ENCODE data around the gene PPFIA4. TPM values are rescaled to one million over a fixed set of nuclear protein-coding genes. Genes with fewer than 3 reads are reported as not detected.

Gene PPFIA4
- total and polyA plus RNA-seq, 8 donors = 0.29 to 2.2 (median 0.89) TPM; not detected in 1

DNA sequence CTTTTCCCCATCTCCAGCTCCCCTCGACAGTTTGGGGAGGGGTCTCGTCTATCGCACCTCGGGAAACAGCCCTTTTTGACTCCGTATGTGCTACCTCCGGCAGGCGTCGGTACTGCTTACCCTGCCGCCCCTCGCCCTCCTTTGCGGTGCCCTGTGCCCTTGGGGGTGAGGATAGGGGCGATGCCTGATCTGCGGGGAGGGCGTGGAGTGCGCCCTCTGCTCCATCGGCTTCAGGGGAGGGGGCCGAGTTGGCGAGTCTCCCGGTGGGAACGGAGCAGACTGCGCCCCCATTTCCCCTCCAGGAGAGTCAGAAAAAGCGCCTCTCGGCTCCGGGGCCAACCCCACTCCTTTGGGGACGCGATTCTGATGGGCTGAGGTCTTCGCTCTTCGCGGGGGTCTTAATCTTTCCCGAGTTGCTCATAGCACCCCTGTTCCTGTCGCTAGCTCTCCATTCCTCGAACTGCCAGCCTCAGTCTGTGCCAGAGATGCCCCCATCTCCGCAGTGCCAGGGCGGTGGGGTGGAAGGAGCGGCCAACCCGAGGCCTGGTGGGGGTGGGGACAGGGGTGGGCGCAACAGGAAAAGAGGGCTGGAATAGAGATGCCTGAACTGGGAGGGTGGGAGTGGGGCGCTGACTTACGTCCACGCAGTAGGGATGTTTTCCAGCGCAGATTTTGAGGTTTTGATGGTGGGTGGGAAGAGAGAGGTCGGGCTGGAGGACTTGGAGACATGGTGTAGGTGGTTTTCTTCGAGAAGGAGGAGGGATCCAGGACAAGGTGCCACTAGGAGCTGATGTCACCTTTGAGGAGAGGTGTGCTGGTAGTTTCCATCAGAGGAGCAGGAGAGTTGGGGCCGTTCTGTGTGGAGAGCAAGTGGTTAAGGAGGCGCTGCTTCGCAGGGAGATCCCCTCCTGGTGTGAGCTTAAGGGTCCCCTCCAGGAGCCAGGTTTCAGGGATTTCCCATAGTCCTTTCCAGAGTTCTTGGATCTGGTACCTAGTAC is 674 bp downstream of the PPFIA4 start:
- H3K27me3 ChIP-seq = peaks cover 0 to 20% (median 10%) of the 10 kb centered on the region in 3 donors
- H3K4me1 ChIP-seq = peaks cover 12 to 37% (median 21%) of the 10 kb centered on the region in 4 donors
- peak; percentile 24 to 46 for DNase-seq
- peaks cover 20 to 26% (median 25%) of the 10 kb centered on the region in 4 donors for H3K36me3 ChIP-seq
- TF ChIP-seq POLR2AphosphoS5 (IDR thresholded peaks at IDR 0.05) (no peak), CTCF (IDR thresholded peaks at IDR 0.05) (no peak), EP300 (IDR thresholded peaks at IDR 0.05) (no peak), POLR2A (IDR thresholded peaks at IDR 0.05) (no peak)
- 7 to 14% (median 11%) methylated on average over 32 to 46 of the region's 46 CpGs for WGBS, 5 donors
- H3K4me3 ChIP-seq = peak overlapping the region; percentile 53 to 67 (median 61)
- intact Hi-C loops (cut with DNase I; ENCODE audit: low total_unique reads) = no loop called here
- peak overlapping the region in 2 of 5 donors; percentile 7 to 77 for H3K27ac ChIP-seq
- no peaks in the 10 kb centered on the region for H3K9me3 ChIP-seq

DNA sequence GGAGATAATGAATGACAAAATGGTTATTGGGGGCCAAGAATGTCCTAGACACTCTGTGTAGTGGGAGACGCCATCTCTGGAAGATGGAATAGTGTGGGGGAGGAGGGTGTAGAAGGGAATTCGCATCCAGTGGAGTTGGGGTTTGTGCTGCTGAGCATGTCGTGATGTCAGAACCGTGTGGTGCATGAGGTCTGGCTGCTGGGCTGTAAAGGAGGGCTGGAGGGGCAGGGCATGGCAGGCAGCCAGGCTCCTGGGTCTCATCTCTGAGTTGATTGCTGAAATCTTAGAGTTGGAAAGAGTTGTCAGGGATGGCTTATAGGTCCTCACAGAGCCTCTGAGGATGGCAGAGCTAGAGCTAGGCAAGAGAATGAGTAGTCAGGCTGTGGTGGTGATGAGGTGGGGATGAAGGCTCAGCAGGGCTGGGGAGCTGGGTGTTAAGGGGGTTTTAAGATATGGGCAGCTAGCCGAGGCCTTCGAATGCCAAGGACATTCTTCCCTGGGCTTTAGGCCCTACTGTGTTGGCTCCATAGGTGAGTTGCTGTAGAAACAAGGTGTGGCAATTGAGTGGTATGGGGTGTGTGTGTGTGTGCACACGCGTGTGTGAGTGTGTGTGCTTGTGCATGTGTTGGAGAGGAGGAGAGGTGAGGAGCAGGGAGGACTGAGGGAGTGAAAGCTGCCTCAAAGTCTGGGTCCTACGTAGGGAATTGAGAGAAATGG is 1.9 kb downstream of the PPFIA4 start:
- TF ChIP-seq EP300 (IDR thresholded peaks at IDR 0.05) (no peak), POLR2A (IDR thresholded peaks at IDR 0.05) (no peak), POLR2AphosphoS5 (IDR thresholded peaks at IDR 0.05) (no peak), CTCF (IDR thresholded peaks at IDR 0.05) (no peak)
- H3K4me3 ChIP-seq = no peak overlapping the region
- DNase-seq = peak in 1 of 2 donors; percentile 78
- no peaks in the 10 kb centered on the region for H3K9me3 ChIP-seq
- H3K27ac ChIP-seq = peak overlapping the region in 1 of 5 donors; percentile 19
- intact Hi-C loops (cut with DNase I; ENCODE audit: low total_unique reads) = no loop called here
- peaks cover 0 to 20% (median 10%) of the 10 kb centered on the region in 3 donors for H3K27me3 ChIP-seq
- peaks cover 12 to 37% (median 21%) of the 10 kb centered on the region in 4 donors for H3K4me1 ChIP-seq
- peaks cover 13 to 19% (median 17%) of the 10 kb centered on the region in 4 donors for H3K36me3 ChIP-seq
- 83 to 93% (median 84%) methylated on average over 9 of the region's 9 CpGs for WGBS, 5 donors

DNA sequence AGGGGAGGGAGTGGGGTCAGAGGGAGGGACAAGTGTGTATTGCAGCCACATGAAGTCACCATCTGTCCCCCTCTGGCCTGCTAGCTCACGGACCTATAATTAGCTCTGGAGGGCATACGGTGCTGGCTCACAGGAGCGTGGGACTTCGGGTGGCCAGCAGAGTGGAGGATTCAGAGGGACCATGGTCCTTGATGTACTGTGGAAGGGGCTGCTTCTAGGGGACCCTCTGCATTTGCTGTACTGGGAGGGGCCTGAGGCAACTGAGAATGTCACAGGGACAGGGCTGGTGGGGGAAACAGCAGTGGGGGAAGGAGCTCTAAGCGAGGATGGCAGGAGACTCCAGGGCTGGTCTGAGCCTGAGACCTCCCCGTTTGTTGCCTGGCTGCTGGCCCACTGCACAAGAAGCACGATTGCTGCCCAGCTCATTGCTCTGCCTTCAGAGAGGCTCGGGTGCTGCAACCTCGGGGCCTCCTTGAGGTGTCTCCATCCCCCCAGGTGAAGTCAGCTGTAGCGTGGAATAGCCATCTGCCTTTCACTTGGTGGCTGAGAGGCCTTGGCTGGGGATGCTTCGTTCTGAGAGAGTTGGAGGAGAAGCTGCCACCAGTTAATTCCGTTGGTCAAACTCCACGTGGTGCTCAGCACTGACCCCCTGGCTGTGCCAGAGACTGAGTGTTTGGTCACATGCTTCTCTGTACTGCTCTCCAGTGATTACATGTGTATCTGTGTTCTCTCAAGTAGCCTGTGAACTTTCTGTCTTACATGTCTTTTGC is 2.7 kb downstream of the PPFIA4 start:
- peaks cover 7 to 11% (median 10%) of the 10 kb centered on the region in 4 donors for H3K36me3 ChIP-seq
- intact Hi-C loops (cut with DNase I; ENCODE audit: low total_unique reads) = no loop called here
- H3K4me1 ChIP-seq = peaks cover 12 to 37% (median 21%) of the 10 kb centered on the region in 4 donors
- no peak overlapping the region for H3K4me3 ChIP-seq
- H3K9me3 ChIP-seq = no peaks in the 10 kb centered on the region
- 53 to 75% (median 73%) methylated on average over 12 to 13 of the region's 13 CpGs for WGBS, 5 donors
- TF ChIP-seq POLR2AphosphoS5 (IDR thresholded peaks at IDR 0.05) (peak in 1 of 3 donors; percentile 51), CTCF (IDR thresholded peaks at IDR 0.05) (no peak)
- H3K27me3 ChIP-seq = peaks cover 0 to 20% (median 10%) of the 10 kb centered on the region in 3 donors
- DNase-seq = no peak
- peak overlapping the region in 2 of 5 donors; percentile 15 to 19 for H3K27ac ChIP-seq
